NCI-H748 (cell line): Measurements from ENCODE around the gene TRMT2A.

Experiments
- DNase-seq: peaks from one replicate; lab custom pipeline; 2025; ENCODE audit not compliant: unreplicated experiment; lab: John Stamatoyannopoulos, UW

The TRMT2A gene

DNA sequence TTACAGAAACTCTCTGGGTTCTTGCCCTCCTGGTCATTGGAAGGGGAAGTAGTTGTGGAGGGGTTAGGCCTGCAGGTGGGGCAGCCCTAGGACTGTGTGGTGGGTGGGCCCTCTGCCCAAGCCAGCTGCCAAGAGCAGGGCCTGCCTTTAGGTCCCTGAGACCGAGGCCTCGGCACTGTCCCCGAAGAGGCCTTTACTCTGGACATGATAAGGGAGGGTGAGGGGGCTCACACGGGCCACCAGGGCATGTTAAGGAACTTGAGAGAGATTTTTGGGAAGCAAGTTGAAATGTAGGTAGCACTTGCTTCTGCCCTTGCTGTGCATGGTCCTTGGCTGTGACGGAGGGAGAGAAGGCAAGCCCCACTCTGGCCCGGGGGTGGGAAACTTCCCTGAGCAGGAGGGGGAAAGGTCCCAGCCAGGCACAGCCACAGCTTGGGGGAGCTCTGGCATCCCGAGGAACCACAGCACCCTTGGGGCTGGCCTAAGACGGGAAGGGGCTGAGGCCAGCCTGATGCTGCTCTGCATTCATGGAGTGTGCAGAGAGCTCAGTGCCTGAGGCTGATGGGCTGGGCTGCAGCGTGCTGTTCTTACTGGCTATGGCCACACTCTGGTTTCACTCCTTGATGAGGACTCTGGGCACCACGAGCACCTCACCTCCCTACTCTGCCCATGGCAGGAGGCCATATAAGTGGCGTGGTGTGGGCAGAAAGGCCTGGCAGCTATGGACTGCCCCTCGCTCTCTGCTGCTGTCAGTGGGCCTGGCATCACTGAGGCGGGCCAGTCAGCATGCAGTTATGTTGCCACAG lies 8.9 kb downstream of the TRMT2A start:
- no peak for DNase-seq

- no peak for DNase-seq
These were observed 9.5 kb downstream of the TRMT2A start for GRCh38 chr22:20107471-20107901.

DNA sequence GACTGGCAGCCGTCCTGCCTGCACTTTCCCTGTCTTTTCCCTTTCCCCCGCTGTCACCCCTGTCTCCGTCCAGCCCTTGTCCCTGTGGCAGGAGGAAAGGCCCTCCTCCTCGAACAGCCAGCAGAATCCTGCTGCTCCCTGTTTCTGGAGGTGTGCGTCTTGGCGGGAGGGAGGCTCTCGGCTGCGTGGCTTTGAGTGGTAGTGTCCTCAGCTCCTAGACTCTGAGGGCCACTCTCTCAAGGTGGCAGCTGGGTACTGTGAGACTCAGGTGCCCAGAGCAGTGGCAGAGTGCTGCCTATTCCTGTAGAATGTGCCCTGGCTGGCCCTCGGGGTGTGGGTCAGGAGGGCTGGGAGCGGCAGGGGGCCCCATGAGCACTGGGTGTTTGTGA lies 10.2 kb downstream of the TRMT2A start:
- DNase-seq, result no peak

GRCh38 chr22:20106205-20106848 lies 10.7 kb downstream of the TRMT2A start:
- DNase-seq, result no peak

GRCh38 chr22:20105456-20106204 lies 11.4 kb downstream of the TRMT2A start:
- DNase-seq, result no peak

- DNase-seq, result no peak
These were observed 14.7 kb downstream of the TRMT2A start for GRCh38 chr22:20102203-20102780.

GRCh38 chr22:20101638-20102037 lies 15.4 kb downstream of the TRMT2A start:
- no peak for DNase-seq

GRCh38 chr22:20099099-20099711 lies 17.8 kb downstream of the TRMT2A start:
- DNase-seq, result no peak

DNA sequence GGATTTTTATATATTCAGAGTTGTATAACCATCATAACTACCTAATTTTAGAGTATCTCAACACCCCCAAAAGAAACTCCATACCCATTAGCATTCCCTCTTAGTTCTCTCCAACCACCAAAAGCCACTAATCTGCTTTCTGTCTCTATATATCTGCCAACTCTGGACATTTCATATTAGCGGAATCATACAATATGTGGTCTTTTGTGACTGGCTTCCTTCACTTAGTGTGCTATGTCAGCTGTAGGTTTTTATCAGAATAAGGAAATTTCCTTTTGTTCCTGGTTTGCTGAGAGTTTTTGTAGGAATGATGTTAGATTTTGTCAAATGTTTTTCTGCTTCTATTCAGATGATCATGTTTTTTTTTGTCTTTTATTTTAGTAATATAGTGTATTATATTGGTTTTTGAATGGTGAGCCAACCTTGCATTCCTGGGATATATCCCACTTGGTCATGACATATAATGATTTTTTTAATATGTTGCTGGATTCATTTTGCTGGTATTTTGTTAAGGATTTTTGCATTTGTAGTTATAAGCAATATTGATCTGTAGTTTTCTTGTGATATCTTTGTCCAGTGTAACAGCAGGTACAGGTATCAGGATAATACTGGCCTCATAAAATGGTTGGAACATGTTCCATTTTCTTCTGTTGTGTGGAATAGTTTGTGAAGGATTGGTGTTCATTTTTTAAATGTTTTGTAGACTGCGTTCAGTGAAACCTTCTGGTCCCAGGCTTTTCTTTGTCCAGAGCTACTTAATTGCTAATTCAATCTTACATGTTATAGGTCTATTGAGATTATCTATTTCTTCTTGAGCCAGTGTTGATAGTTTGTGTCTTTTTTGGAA lies 20.2 kb downstream of the TRMT2A start:
- no peak for DNase-seq

DNA sequence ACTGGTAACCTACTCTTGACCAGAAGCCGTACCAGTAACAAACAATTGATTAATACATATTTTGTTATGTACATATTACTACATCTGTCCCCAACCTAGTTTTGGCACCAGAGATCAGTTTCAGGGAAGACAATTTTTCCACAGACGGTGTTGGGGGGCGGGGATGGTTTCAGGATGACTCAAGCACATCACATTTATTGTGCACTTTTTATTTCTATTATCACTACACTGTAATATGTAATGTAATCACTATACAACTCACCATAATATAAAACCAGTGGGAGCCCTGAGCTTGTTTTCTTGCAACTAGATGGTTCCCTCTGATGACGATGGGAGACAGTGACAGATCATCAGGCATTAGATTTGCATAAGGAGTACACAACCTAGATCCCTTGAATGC lies 21.5 kb downstream of the TRMT2A start:
- no peak for DNase-seq

GRCh38 chr22:20094197-20094807 lies 22.7 kb downstream of the TRMT2A start:
- no peak for DNase-seq

GRCh38 chr22:20093418-20094196 lies 23.4 kb downstream of the TRMT2A start:
- DNase-seq, result no peak

GRCh38 chr22:20092477-20092854 lies 24.6 kb downstream of the TRMT2A start:
- DNase-seq, result no peak

DNA sequence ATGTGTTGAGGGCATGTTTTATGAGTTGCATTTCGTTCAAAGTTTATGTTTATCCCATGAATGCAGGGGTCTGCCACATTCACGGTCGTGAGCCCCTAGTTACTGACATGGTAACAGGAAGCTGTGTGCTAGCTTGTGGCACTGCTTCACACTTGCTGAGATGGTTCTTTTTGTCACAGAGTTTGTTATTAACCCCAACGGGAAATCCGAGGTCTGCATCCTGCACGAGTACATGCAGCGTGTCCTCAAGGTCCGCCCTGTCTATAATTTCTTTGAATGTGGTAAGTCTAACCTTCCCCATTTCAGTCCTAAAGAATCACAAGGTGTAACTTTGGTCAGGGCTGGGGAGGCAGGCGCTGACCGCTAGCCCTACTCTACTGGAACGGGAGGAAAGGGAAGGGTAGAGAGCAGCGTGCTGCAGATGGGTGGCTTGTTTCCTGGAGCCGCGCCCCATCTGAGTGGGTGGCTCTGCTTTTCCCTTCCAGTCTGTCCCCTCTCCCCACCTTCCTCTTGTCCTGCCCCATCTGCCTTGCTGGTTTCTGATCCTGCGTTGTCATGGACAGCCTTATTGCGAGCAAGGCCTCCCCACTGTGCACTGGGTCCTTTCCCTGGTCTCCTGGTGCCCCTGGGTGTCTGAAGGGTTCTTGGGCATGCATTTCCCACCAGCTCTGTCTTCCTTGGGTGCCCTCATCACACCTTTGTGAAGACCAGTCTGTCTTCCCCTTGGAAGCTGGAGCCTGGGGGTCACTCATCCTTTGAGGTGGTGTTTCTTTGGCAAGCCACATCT lies 25.1 kb downstream of the TRMT2A start:
- no peak for DNase-seq

GRCh38 chr22:20090730-20091240 lies 26.2 kb downstream of the TRMT2A start:
- no peak for DNase-seq

DNA sequence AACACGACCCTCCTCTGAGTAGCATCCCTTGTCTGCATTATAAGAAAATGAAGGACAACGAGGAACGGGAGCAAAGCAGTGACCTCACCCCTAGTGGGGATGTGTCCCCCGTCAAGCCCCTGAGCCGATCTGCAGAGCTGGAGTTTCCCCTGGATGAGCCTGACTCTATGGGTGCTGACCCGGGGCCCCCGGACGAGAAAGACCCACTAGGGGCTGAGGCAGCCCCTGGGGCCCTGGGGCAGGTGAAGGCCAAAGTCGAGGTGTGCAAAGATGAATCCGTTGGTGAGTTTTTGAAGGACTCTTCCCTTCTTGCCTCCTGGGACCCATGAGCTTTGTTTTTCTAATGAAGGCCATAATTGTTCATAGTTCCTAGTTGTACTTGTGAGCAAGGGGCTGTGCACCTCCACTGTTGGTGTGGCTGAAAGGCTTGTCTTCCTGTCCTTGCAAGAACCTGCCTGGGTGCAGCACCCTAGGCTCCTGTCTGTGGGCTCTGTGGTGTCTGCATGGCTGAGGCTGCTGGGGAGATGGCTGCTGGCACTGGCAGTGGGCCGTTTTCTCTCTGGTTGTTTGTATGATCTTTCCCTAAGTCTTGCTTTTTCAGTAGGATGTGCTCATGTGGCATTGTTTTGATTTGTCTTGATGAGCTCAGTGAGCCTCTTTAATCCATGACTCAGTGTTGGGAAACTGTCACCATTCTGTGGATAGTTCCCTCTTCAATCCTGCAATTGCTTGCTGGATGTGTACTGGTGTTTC lies 26.9 kb downstream of the TRMT2A start:
- no peak for DNase-seq

- no peak for DNase-seq
These were observed 27.6 kb downstream of the TRMT2A start for GRCh38 chr22:20089226-20089976.
